SK-N-MC (cell line): Measurements from ENCODE around the gene ERFE.

Experiments
- DNase-seq: peaks from one replicate; pipeline ENCODE4 v3.0.0-alpha.2; 2011; ENCODE audit warnings: low read depth, low spot score
- H3K27ac ChIP-seq: fragments of 200-600 bp; sonication (generic); 2 replicates; pipeline ENCODE4 v1.5.1; 2016; ENCODE audit warnings: mixed run types
- H3K36me3 ChIP-seq: fragments of 200-600 bp; sonication (generic); 2 replicates; pipeline ENCODE4 v1.6.1; 2017; ENCODE audit warnings: antibody characterized with exemption, low read length, mixed read lengths; ENCODE audit not compliant: insufficient read depth
- H3K4me3 ChIP-seq: fragments of 200-600 bp; sonication (generic); 2 replicates; pipeline ENCODE4 v1.5.1; 2016
- H3K9ac ChIP-seq: fragments of 200-600 bp; sonication (generic); 2 replicates; pipeline ENCODE4 v1.8.0; 2017; ENCODE audit warnings: mixed run types, mixed read lengths; ENCODE audit not compliant: insufficient read length
- H3K9me3 ChIP-seq: fragments of 200-600 bp; sonication (generic); 2 replicates; pipeline ENCODE4 v1.6.1; 2017; ENCODE audit warnings: low read depth, mild to moderate bottlenecking, antibody characterized with exemption, low read length, moderate library complexity, mixed read lengths
- EZH2 ChIP-seq: fragments of 200-600 bp; sonication (generic); IDR thresholded peaks from one replicate; pipeline ENCODE4 v1.6.1; 2017; ENCODE audit warnings: antibody characterized with exemption
- FOXP2 ChIP-seq: optimal IDR thresholded peaks from 2 replicates; pipeline ENCODE3; 2011; ENCODE audit warnings: mild to moderate bottlenecking, moderate library complexity; ENCODE audit not compliant: insufficient read depth; ENCODE audit errors: extremely low read length, control extremely low read depth
- POLR2AphosphoS5 ChIP-seq: IDR thresholded peaks from 2 replicates; pipeline ENCODE4 v1.6.1; 2012; ENCODE audit warnings: mild to moderate bottlenecking, low read depth, low read length, borderline replicate concordance

The ERFE gene

GRCh38 chr2:238141541-238142318, 17.0 kb upstream of the ERFE start:
- TF ChIP-seq FOXP2 = no peak
- TF ChIP-seq EZH2 = no peak
- peak; percentile 30; the same call in 1 of the 2 replicates for TF ChIP-seq POLR2AphosphoS5
- Histone ChIP-seq H3K4me3 (no peak overlapping the region), H3K9me3 (no peaks in the 10 kb centered on the region), H3K36me3 (no peaks in the 10 kb centered on the region), H3K9ac (no peak overlapping the region), H3K27ac (peak overlapping the region; percentile 74)
- no peak for DNase-seq

- H3K27ac ChIP-seq = peak overlapping the region; percentile 74
- no peaks in the 10 kb centered on the region for H3K9me3 ChIP-seq
- no peak for DNase-seq
- no peak overlapping the region for H3K4me3 ChIP-seq
- H3K36me3 ChIP-seq = no peaks in the 10 kb centered on the region
- TF ChIP-seq POLR2AphosphoS5 (no peak), EZH2 (no peak), FOXP2 (no peak)
- no peak overlapping the region for H3K9ac ChIP-seq
These were observed 16.2 kb upstream of the ERFE start for GRCh38 chr2:238142382-238143205.

- Histone ChIP-seq H3K9me3 (no peaks in the 10 kb centered on the region), H3K36me3 (no peaks in the 10 kb centered on the region), H3K4me3 (no peak overlapping the region), H3K9ac (no peak overlapping the region), H3K27ac (peak overlapping the region; percentile 64)
- no peak for DNase-seq
- no peak for TF ChIP-seq FOXP2
- TF ChIP-seq EZH2 = no peak
- no peak for TF ChIP-seq POLR2AphosphoS5
These were observed 15.4 kb upstream of the ERFE start for GRCh38 chr2:238143239-238143951.

- Histone ChIP-seq H3K36me3 (no peaks in the 10 kb centered on the region), H3K27ac (peak overlapping the region; percentile 85), H3K9ac (no peak overlapping the region), H3K4me3 (no peak overlapping the region), H3K9me3 (no peaks in the 10 kb centered on the region)
- no peak for DNase-seq
- TF ChIP-seq EZH2 (no peak), FOXP2 (no peak), POLR2AphosphoS5 (peak; percentile 37; the same call in 1 of the 2 replicates)
These were observed 14.5 kb upstream of the ERFE start for GRCh38 chr2:238144262-238144661.

GRCh38 chr2:238145046-238145445, 13.7 kb upstream of the ERFE start:
- no peaks in the 10 kb centered on the region for H3K36me3 ChIP-seq
- H3K9me3 ChIP-seq = no peaks in the 10 kb centered on the region
- TF ChIP-seq EZH2 = no peak
- no peak for TF ChIP-seq POLR2AphosphoS5
- TF ChIP-seq FOXP2 = no peak
- DNase-seq = no peak
- peak overlapping the region; percentile 85 for H3K27ac ChIP-seq
- H3K9ac ChIP-seq = no peak overlapping the region
- no peak overlapping the region for H3K4me3 ChIP-seq

- H3K27ac ChIP-seq = peak overlapping the region; percentile 85
- H3K4me3 ChIP-seq = no peak overlapping the region
- no peak overlapping the region for H3K9ac ChIP-seq
- H3K9me3 ChIP-seq = no peaks in the 10 kb centered on the region
- no peak for DNase-seq
- TF ChIP-seq EZH2 (no peak), POLR2AphosphoS5 (no peak), FOXP2 (no peak)
- no peaks in the 10 kb centered on the region for H3K36me3 ChIP-seq
These were observed 12.9 kb upstream of the ERFE start for GRCh38 chr2:238145851-238146250.

- Histone ChIP-seq H3K27ac (no peak overlapping the region), H3K9ac (no peak overlapping the region), H3K36me3 (no peaks in the 10 kb centered on the region), H3K4me3 (no peak overlapping the region), H3K9me3 (no peaks in the 10 kb centered on the region)
- TF ChIP-seq FOXP2 = no peak
- no peak for TF ChIP-seq EZH2
- TF ChIP-seq POLR2AphosphoS5 = no peak
- no peak for DNase-seq
These were observed 11.8 kb upstream of the ERFE start for GRCh38 chr2:238146884-238147544.

- TF ChIP-seq FOXP2 = no peak
- TF ChIP-seq EZH2 = no peak
- TF ChIP-seq POLR2AphosphoS5 = no peak
- Histone ChIP-seq H3K9me3 (no peaks in the 10 kb centered on the region), H3K4me3 (no peak overlapping the region), H3K36me3 (no peaks in the 10 kb centered on the region), H3K27ac (no peak overlapping the region), H3K9ac (no peak overlapping the region)
- no peak for DNase-seq
These were observed 9.8 kb upstream of the ERFE start for GRCh38 chr2:238148981-238149380.
